ENCODE data around the gene MYO16.
"Not testable (repeated sequence)": the region's sequence is repeated elsewhere in the genome, so short reads cannot be mapped to it uniquely, and the experiment has no call there.

Gene MYO16

GRCh38 chr13:108747843-108748242 lies 118.4 kb downstream of the MYO16 start:
- no peak for DNase-seq

GRCh38 chr13:108752276-108752675 lies 122.9 kb downstream of the MYO16 start:
- no peak for DNase-seq

DNA sequence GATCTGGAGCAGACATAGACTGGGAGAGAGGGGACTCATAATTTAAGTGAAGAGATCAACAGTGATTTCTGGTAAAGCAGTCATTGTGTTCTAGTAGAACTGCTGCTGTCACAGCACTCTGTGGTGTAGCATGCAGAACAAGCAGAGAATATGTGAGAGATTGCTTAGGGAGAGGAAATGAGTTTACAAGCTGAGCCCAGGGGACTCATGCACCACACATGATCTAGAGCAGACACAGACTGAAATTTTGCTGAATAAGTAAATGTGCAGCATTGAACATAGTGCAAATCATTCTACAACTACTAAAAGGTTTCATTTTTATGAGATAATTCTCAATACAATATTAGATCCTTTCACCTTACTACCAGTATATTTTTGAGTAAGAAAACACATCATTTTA lies 125.7 kb downstream of the MYO16 start:
- no peak for DNase-seq

DNA sequence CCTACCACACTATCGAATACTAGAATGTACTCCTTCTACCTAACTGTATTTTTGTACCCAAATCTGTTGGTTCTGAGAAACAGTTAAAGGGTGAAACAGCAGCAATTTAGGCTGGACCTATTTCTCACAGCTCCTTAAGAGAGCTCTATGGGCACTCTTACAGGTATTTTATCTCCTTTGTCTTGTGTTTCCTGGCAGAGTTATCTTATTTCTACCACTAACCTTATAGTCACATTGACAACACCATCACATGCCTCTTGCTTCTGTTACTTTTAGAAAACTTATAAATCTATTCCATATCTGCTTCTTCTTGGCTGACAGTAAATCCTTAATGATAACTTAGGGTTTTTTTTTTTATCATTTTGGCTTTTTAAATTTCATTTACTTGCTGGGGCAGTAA lies 130.7 kb downstream of the MYO16 start:
- no peak for DNase-seq

DNA sequence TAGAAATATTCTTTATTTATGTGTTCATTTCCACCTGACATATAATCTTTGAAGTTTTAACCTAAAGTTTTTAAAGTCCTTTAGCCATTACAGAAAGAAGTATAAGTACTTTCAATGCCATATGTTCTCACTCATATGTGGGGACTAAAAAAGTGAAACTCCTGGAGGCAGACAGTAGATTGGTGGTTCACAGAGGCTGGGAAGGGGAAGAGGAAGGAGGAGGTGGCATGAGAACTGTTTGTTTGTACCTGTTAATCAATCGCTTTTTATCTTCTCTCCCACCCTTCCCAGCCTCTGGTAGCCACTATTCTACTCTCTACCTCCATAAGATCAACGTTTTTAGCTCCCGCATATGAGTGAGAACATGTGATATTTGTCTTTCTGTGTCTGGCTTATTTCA lies 131.1 kb downstream of the MYO16 start:
- DNase-seq, result no peak

GRCh38 chr13:108768035-108768434 lies 138.6 kb downstream of the MYO16 start:
- no peak for DNase-seq

- no peak for DNase-seq
Measured at GRCh38 chr13:108769213-108770070, 140.0 kb downstream of the MYO16 start.

GRCh38 chr13:108775597-108775996 lies 146.2 kb downstream of the MYO16 start:
- DNase-seq, result no peak

DNA sequence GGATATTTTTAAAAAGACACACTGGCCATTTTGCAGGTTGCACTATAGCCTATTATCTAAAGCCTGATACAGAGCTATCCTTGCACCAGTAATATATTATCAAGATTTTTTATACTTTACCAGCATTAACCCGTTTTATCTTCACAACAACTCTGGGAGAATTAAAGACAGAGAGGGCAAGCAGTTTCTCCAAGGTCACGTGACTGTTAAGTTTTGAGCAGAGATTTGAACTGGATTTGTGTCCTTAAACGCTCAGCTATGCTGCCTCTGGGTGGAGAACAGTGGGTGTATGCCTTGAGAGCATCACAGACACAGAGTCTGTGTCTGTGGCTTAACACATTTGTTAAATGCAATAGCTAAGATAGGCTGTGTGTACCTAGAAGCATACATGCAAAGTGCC lies 147.2 kb downstream of the MYO16 start:
- DNase-seq, result no peak

- DNase-seq, result no peak
Measured at GRCh38 chr13:108777421-108778420, 148.3 kb downstream of the MYO16 start.

GRCh38 chr13:108779308-108779707 lies 149.9 kb downstream of the MYO16 start:
- no peak for DNase-seq

DNA sequence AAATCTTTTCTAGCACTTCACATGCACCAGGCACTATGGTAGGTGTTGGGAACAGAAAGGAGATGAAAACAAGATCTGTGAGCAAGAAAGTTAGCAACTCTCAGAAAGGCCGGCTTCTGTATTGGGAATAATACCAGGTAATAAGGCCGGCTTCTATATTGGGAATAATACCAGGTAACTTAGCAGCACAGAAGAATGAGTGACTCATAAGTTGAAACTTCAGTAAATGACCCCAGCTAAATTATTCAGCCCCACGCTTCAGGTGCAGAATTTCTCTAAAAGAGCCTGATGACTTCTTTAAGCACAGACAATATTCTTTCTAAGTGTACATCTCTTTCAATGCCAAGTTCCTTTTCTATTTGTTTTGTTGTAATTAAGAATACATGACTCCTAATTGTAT lies 151.3 kb downstream of the MYO16 start:
- no peak for DNase-seq

DNA sequence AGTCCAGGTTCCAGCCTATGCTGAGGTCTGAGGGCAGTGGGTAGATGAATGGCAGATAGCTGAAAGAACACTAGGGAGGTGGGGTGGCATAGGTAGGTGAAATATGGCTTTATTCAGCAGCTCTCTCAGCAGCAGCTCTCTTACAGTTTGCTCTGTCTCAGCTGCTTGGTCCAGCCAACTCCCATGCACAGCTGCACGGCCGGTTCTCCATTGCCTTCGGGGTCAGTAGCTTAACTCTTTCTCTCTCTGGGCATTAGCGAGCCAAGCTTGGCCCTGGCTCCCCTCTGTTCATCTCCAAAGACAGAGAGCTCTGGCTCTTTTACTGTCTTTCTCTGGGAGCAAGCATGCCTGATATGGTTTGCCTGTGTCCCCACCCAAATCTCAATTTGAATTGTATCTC lies 151.9 kb downstream of the MYO16 start:
- DNase-seq, result no peak

- not testable (repeated sequence) for DNase-seq
Measured at GRCh38 chr13:108782480-108782879, 153.1 kb downstream of the MYO16 start.

DNA sequence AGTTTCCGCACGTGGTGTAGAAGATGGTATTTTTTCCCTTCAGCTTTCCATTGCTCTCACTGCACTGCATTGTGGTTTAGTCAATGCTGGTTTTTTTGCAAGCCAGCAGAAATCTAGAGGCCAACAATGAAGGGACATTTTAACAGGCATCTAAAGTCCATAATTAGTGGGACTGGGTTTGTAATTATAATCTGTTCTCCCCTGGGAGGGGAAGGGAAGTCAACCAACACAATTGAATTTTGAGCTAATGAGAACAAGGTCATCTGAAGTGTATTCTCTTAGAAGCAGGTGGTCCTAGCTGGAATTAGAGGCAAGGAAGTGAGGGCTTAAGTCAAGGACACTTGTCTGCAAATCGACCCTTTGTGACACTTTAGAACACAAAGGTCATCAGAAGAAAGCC lies 156.4 kb downstream of the MYO16 start:
- no peak for DNase-seq

GRCh38 chr13:108786456-108787200 lies 157.2 kb downstream of the MYO16 start:
- no peak for DNase-seq

- DNase-seq, result no peak
Measured at GRCh38 chr13:108787700-108788414, 158.4 kb downstream of the MYO16 start.

DNA sequence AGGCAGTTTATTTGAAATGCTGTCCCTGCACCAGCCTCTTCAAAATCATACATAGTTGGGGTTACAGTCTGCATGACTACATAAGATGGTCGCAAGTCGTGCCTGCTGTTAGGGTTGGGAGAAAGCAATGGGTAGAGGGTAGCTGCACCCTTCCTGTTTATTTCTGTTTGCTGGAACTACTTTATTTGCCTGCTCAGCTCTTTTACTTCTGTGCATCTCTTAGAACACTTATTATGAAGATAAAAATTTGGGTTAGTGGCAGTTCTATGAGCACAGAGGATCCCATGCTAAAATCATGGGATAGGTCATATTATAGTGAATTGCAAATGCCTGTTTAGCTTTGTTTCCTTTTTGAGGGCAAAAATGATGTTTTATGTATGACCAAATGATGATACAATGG lies 160.1 kb downstream of the MYO16 start:
- DNase-seq, result no peak

GRCh38 chr13:108795841-108796240 lies 166.4 kb downstream of the MYO16 start:
- DNase-seq, result no peak

- no peak for DNase-seq
Measured at GRCh38 chr13:108797354-108797753, 167.9 kb downstream of the MYO16 start.

DNA sequence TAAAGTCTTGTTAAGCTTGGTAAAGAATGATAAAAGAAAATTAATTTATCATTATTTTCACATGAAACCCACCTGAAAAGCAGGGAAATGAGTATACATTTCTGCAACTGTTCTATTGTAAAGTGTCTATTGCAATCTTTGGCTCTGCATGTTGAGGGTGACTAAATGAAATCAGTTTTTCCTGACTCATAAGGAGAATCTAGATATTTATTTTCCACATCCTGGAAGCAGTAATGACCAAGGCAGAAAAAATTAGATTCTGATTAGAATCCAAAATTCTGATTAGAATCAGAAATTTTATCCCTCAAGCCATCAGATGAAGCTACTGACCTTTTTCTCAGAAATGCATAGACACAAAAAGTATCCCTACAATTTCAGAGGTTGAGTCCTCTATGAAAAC lies 178.4 kb downstream of the MYO16 start:
- no peak for DNase-seq

GRCh38 chr13:108812165-108812564 lies 182.8 kb downstream of the MYO16 start:
- no peak for DNase-seq

Measured in stimulated activated CD4-positive, alpha-beta T cell treated with anti-CD3 and anti-CD28 coated beads, Interleukin-4, amount 100 ng/mL, for 24 hours (primary cell).